GM19193 (cell line): Measurements from ENCODE around the gene KRTAP12-3.
"Not testable (repeated sequence)": the region's sequence is repeated elsewhere in the genome, so short reads cannot be mapped to it uniquely, and the experiment has no call there.

Source experiments
- POLR2A ChIP-seq: IDR thresholded peaks from 4 replicates; pipeline ENCODE4 v1.6.1; 2011; ENCODE audit not compliant: insufficient read depth, insufficient read length; ENCODE audit errors: extremely low read depth

The KRTAP12-3 gene

GRCh38 chr21:44625756-44626155 lies 32.0 kb upstream of the KRTAP12-3 start:
- no peak for TF ChIP-seq POLR2A

GRCh38 chr21:44626262-44626661 lies 31.5 kb upstream of the KRTAP12-3 start:
- no peak for TF ChIP-seq POLR2A

GRCh38 chr21:44626673-44627143 lies 31.0 kb upstream of the KRTAP12-3 start, which contains the start of gene KRTAP10-9:
Gene KRTAP10-9 (plus strand): TSS chr21:44627093. CDS start chr21:44627172, 79 bp downstream.
- no peak for TF ChIP-seq POLR2A

DNA sequence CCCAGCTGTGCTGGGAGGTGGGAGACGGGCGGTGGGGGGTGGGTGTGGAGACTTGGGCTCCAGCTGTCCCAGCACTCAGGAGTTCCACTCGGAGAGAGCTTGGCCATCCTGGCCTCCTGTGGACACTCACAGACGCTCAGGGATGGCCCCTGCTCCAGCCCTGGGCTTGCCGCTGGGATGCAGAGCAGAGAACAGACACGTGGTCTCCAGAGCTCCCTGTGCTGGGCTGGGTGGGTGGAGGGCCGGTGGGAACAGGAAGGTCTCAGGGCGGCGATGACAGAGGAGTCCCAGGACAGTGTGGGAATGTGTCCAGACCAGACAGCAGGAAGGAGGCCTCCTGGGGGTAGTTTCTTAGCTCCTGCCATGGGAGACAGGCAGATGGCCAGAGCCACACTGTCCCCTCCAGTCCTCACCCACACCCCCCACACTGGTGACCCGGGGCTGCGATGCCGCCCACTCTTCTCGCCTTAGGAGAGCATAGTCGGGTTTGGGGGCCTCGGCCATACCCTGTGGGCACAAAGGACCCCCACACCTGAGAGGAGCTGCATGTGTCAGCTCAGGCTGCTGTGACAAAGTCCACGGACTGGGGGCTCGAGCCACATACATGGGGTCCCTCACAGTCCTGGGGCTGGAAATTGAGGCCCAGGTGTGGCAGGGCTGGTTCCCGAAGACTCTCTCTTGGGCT lies 28.9 kb upstream of the KRTAP12-3 start:
- TF ChIP-seq POLR2A, result no peak

DNA sequence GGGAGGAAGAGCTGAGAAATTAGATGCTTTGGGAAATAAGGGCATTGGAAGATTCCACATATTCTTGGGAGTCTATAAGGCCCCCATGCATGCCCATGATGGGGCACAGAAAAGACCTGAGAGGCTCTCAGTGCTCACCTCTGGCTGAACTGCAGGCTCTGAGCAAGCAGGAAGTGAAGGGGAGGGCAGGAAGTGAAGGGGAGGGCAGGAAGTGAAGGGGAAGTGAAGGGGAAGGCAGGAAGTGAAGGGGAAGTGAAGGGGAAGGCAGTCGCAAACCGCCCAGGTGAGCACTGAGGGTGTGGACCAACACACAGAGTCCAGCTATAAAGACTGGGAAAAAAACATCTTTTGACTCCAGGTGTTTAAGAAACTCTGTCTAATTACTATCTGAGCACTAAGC lies 27.3 kb upstream of the KRTAP12-3 start:
- TF ChIP-seq POLR2A, result no peak

DNA sequence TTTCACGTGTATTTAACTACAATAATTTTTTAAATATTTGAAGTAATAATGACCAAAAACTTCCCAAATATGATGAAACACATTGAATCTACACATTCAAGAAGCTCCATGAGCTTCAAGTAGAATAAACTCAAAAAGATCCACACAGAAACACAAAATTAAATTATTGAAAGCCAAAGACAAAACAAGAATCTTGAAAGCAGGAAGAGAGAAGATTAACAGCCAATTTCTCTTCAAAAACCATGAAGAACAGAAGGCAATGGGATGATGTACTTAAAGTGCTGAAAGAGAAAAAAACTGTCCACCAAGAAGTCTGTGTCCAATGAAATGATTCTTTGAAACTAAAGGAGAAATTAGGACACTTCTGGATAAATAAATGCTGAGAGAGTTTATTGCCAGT lies 25.7 kb upstream of the KRTAP12-3 start:
- no peak for TF ChIP-seq POLR2A

DNA sequence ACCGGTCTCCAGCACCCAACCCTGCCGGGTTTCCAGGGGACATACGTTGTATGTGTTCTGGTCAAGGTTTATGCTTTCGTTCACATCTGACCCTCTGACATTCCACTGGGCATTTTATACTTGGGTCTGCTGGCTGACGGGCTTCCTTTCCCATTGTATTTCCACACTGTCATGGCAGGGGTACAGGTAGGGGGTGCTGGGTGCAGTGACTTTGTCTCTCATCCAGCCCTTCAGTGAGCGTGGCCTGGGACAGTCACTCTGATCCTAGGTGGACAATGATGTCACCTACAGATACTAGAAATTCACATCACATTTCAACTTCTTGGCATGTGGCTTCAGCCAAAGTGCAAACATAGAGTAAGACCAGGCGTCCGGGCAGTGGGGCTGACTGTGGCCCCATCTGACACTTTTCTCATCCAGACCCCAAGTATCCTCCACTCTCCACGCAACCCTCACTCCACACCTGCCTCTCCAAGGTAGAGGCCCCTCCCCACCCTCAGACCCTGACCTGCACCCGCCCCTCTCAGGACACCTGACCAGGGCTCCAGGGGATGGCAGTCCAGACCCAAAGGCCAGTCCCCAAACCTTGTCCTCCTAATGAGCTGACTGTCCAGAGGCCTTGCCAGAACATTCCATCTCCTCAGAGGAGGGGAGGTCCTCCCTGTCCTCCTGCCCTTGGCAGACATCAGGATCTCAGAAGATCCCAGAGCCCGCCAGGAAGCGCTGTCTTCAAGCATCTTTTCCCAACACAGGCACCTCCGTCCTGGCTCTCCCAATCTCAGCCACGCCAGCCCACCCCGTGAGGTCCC lies 21.3 kb upstream of the KRTAP12-3 start:
- TF ChIP-seq POLR2A, result no peak

GRCh38 chr21:44637018-44637850 lies 20.5 kb upstream of the KRTAP12-3 start, which contains the start of gene KRTAP10-10:
Gene KRTAP10-10 (plus strand): TSS chr21:44637356. CDS start chr21:44637418, 62 bp downstream.
- no peak for TF ChIP-seq POLR2A

DNA sequence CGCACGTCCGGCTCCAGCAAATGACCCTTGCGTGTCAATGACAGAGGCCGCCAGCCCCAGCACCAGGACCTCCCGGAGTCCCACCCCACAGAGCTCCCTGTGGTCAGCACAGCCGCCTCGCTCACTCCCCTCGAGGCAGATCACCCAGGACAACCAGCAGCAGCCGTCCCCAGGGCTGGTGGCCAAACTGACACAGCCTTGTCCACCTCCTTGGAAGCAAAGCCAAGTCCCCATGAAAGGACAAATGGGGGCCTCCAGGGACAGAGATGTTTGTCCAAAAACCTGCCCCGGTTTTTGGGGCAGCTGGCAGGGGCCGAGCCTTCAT lies 18.4 kb upstream of the KRTAP12-3 start:
- TF ChIP-seq POLR2A, result no peak

DNA sequence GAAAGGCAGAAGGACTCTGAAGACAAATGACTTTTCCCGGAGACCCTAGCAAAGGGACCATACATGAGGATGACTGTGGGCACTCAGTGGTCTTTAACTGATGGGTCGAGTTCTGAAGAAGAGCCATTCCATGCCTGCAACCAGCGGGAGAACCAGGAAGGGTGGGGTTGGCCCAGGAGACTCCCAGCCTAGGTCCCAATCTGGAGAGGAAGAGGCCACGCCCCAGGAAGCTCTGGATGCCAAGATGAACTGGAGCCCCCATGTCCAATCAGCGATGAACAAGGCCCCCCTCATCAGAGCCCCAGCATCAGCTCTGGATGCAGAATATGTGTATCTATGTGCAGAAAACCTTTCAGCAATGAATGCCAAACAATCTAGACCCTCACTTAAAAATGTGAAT lies 17.0 kb upstream of the KRTAP12-3 start:
- no peak for TF ChIP-seq POLR2A

GRCh38 chr21:44643741-44644310 lies 13.9 kb upstream of the KRTAP12-3 start:
- TF ChIP-seq POLR2A, result no peak

DNA sequence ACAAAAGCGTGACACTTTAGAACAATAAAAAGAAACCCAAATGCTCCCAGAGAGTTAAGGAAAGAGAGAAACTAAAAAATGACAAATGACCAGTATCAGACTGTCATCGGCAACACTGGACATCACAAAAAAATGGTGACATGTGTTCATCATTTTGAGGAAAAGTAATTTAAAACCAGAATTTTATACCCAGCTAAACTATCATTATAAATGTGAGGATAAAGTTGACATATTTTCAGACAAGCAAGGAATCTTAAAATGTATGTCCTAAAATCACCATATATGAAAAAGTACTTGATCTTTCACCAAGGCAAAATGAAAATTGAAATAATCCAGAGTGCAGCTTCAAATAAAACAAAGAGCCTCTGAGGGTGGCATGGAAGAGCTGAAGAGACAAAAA lies 12.9 kb upstream of the KRTAP12-3 start:
- TF ChIP-seq POLR2A, result no peak

DNA sequence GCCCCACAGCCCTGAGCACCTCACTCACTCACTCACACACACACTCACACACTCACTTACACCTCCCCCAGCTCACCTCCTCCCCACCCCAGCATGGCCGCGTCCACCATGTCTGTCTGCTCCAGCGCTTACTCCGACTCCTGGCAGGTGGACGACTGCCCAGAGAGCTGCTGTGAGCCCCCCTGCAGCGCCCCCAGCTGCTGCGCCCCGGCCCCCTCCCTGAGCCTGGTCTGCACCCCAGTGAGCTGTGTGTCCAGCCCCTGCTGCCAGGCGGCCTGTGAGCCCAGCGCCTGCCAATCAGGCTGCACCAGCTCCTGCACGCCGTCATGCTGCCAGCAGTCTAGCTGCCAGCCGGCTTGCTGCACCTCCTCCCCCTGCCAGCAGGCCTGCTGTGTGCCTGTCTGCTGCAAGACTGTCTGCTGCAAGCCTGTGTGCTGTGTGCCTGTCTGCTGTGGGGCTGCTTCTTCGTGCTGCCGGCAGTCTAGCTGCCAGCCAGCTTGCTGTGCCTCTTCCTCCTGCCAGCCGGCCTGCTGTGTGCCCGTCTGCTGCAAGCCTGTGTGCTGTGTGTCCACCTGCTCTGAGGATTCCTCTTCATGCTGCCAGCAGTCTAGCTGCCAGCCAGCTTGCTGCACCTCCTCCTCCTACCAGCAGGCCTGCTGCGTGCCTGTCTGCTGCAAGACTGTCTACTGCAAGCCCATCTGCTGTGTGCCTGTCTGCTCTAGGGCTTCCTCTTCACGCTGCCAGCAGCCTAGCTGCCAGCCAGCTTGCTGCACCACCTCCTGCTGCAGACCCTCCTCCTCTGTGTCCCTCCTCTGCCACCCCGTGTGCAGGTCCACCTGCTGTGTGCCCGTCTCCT lies 11.1 kb upstream of the KRTAP12-3 start, which contains the start of gene KRTAP10-11:
TSS of gene KRTAP10-11 (plus strand) at position 49 of the 856 bp plus-strand sequence. CDS start at position 94, 45 bp downstream.
- not testable (repeated sequence) for TF ChIP-seq POLR2A

- TF ChIP-seq POLR2A, result no peak
Measured at GRCh38 chr21:44647222-44647552, 10.5 kb upstream of the KRTAP12-3 start.

DNA sequence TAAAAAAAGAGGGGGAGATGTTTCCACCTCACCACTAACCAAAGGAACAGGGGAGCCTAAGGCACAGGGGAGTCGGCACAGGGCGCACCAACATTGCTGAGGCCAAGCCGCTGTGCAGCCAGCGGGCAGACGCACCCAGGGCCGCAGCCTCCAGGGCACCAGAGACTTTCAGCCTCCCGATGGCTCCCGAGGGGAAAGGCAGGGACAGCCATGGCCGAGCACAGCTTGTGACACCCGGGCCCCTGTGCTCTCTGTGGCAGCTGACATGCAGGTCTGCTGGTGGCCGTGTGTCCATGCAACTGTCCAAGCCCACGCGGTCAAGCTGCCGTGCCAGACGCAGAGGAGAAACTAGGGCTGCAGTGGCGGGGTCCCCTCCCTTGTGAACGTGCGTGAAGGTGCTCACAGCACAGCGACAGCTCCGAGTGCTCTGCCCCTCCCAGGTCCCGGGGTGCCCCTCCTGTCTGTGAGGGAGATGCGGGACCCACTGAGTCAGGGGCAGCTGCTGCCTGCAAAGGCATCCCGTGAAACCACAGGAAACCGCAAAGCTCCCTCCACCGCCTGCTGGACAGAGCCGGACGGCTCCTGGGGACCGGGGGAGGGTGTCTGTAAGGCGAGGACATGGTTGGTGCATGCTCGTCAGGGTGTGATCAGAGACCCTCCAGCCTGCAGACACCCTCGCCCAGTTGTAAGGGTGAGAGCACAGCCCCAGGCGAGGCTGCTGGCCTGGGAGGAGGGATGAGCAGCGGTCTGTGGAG lies 9.0 kb upstream of the KRTAP12-3 start:
- TF ChIP-seq POLR2A, result no peak
